GM06990 (cell line): ENCODE results near the gene MSI2.
"Not testable (repeated sequence)": the region's sequence is repeated elsewhere in the genome, so short reads cannot be mapped to it uniquely, and the experiment has no call there.

ENCODE experiments used
- DNase-seq: peaks from one replicate; pipeline ENCODE4 v3.0.0-alpha.2; 2011; ENCODE audit not compliant: insufficient read length; ENCODE audit errors: extremely low read depth
- H3K27me3 ChIP-seq: replicated peaks from 2 replicates; pipeline ENCODE4 v1.6.0; 2011; ENCODE audit warnings: low read length; ENCODE audit not compliant: control insufficient read depth, insufficient read depth
- H3K36me3 ChIP-seq: 2 replicates; pipeline ENCODE4 v1.5.1; 2011; ENCODE audit warnings: low read length; ENCODE audit not compliant: control insufficient read depth, insufficient read depth
- H3K4me3 ChIP-seq: replicated peaks from 2 replicates; pipeline ENCODE4 v1.5.1; 2011; ENCODE audit warnings: low read depth, mild to moderate bottlenecking, control low read depth, low read length
- TF ChIP-seq, protein P1 (sequence below): IDR thresholded peaks from 2 replicates; pipeline ENCODE4 v1.5.1; 2011; ENCODE audit warnings: low read length, control low read depth, mild to moderate bottlenecking, inconsistent platforms; ENCODE audit not compliant: insufficient read depth, poor library complexity, severe bottlenecking

The MSI2 gene

DNA sequence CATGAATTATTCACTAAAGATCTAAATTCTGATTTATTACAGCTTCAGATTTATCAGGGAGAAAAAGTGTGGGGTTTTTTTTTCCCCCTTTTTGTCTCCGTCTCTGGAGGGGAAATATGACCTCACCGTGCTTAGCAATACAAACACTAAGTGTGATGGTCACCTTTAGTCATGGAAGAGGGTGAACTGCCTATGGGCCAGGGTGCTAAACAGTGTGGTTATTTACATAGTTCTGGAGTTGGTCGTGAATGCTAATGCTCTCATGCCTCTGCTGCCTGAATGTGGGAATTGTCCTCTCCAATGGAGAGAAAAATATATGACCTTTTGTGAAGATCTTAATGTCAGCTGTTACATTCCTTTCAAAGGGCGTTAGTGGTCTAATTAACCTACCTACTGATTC, 44.8 kb upstream of the MSI2 start:
- Histone ChIP-seq H3K36me3 (no peaks in the 10 kb centered on the region), H3K4me3 (no peak overlapping the region), H3K27me3 (no peaks in the 10 kb centered on the region; the same call in 1 of the 2 replicates)
- TF ChIP-seq, protein P1, sequence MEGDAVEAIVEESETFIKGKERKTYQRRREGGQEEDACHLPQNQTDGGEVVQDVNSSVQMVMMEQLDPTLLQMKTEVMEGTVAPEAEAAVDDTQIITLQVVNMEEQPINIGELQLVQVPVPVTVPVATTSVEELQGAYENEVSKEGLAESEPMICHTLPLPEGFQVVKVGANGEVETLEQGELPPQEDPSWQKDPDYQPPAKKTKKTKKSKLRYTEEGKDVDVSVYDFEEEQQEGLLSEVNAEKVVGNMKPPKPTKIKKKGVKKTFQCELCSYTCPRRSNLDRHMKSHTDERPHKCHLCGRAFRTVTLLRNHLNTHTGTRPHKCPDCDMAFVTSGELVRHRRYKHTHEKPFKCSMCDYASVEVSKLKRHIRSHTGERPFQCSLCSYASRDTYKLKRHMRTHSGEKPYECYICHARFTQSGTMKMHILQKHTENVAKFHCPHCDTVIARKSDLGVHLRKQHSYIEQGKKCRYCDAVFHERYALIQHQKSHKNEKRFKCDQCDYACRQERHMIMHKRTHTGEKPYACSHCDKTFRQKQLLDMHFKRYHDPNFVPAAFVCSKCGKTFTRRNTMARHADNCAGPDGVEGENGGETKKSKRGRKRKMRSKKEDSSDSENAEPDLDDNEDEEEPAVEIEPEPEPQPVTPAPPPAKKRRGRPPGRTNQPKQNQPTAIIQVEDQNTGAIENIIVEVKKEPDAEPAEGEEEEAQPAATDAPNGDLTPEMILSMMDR, result no peak
- no peak for DNase-seq

DNA sequence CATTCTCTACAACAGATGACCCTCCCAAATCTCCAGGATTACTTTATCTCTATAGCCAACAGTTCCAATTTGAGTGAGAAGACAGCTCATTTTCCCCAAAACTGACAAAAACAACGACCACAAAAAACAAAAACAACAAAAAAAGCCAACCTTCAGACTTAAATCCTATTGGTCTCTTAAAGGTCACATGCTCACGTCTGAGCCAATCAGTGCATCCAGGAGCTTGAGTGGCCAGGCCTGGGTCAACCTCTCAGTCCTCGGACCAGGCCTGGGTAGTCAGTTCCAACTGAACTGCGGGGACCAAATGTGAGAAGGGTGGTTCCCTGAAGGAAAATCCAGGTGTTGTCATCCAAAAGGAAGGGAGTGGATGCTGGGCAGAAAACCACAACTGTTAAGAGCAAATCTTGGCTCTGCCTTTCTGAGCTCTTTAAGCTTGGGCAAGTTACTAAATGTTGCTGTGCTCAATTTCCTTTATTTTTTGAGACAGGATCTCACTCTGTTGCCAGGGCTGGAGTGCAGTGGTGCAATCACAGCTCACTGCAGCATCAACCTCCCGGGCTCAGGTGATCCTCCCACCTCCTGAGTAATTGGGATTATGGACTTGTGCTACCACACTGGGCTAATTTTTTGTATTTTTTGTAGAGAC, 43.0 kb upstream of the MSI2 start:
- H3K4me3 ChIP-seq, result no peak overlapping the region
- no peak for DNase-seq
- TF ChIP-seq, protein P1, result no peak

DNA sequence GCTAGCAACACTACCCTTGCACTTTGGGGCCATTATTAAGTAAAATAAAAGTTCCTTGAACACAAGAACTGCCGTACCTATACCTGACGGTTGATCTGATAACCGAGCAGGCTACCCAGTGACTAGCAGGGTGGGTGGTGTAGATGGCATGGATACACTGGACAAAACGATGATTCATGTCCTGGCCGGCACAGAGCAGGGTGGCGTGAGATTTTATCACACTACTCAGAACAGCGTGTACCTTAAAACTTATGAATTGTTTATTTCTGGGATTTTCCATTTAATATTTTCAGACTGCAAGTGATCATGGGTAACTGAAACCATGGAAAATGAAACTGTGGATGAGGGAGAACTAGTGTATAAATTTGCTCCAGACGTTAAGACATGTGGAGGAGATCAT, 41.0 kb upstream of the MSI2 start:
- DNase-seq, result no peak
- no peak overlapping the region for H3K4me3 ChIP-seq
- H3K36me3 ChIP-seq, result no peaks in the 10 kb centered on the region
- TF ChIP-seq, protein P1, result no peak
- no peaks in the 10 kb centered on the region; the same call in 1 of the 2 replicates for H3K27me3 ChIP-seq

More for the DNA sequence above, 43.0 kb upstream of the MSI2 start:
- no peaks in the 10 kb centered on the region for H3K36me3 ChIP-seq
- H3K27me3 ChIP-seq, result no peaks in the 10 kb centered on the region; the same call in 1 of the 2 replicates

DNA sequence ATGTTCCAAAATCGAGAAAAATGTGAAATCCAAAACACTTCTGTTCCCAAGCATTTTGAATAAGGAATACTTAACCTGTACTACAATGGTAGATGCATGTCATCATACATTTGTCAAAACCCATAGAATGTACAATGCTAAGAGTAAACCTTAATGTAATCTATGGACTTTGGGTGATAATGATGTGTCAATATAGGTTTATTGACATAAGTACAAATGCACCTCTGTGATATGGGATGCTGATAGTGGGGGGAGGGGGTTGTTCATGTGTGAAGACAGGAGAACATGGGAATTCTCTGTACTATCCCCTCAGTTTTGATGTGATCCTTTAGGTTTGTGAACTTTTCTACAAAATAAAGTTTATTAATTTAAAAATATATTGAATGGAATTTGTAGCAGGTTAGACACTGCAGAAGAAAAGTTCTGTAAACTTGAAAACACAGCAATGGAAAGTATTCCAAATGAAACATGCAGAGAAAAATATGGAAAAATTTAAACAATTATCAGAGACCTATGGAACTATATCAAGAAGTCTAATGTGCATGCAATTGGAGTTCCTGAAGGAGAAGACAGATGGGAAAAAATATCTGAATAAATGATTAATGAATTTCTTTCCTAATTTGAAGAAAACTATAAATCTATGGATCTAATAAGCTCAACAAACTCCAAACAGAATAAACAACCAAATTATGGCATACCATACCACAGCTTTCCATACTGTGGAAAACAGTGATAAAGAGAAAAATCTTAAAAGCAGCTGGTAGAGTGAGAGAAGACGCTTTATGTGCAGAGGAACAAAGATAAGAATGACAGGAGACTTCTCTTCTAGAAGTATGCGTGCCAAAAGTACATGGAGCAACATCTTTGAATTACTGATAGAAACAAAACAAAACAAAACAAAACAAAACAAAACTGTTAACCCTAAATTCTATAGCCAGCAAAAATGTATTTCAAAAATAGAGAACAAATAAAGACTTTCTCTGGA, 34.7 kb upstream of the MSI2 start:
- Histone ChIP-seq H3K36me3 (no peaks in the 10 kb centered on the region), H3K4me3 (no peak overlapping the region), H3K27me3 (no peaks in the 10 kb centered on the region)
- TF ChIP-seq, protein P1, result no peak
- no peak for DNase-seq

DNA sequence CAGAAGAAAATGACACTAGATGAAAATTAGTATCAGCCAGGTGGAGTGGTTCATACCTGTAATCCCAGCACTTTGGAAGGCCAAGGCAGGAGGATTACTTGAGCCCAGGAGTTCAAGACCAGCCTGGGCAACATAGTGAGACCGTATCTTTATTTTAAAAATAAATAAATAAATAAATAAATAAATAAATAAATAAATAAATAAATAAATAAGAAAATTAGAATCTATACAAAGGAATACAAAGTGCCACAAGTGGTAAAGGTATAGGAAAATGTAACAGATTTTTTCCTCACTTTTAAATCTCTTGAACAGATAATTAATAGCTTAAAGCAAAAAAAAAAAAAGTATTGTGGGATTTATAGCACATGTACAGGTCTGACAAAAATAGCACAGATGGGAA, 33.9 kb upstream of the MSI2 start:
- H3K4me3 ChIP-seq, H3K36me3 ChIP-seq, DNase-seq, H3K27me3 ChIP-seq: not testable (repeated sequence)

DNA sequence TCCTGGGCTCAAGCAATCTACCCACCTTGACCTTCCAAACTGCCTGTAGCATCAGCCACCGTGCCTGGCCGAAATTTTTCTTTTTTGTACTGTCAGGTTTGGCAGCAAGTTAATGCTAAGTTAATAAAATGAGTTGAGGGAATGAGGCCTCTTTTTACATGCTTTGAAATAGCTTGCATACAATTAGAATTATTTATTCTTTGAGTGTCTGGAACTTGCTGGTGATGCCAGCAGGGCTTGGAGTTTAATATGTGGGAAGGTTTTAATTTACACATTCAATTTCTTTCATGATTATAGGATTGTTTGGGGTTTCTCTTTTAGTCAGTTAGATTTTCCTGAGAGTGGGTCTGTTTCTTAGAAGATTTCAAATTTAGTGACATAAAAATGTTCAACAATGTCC, 31.2 kb upstream of the MSI2 start:
- Histone ChIP-seq H3K4me3 (no peak overlapping the region), H3K36me3 (no peaks in the 10 kb centered on the region), H3K27me3 (no peaks in the 10 kb centered on the region)
- TF ChIP-seq, protein P1, result no peak
- DNase-seq, result no peak
